ENCODE data around the gene STAG3.
"Not testable (repeated sequence)": the region's sequence is repeated elsewhere in the genome, so short reads cannot be mapped to it uniquely, and the experiment has no call there.

DNA sequence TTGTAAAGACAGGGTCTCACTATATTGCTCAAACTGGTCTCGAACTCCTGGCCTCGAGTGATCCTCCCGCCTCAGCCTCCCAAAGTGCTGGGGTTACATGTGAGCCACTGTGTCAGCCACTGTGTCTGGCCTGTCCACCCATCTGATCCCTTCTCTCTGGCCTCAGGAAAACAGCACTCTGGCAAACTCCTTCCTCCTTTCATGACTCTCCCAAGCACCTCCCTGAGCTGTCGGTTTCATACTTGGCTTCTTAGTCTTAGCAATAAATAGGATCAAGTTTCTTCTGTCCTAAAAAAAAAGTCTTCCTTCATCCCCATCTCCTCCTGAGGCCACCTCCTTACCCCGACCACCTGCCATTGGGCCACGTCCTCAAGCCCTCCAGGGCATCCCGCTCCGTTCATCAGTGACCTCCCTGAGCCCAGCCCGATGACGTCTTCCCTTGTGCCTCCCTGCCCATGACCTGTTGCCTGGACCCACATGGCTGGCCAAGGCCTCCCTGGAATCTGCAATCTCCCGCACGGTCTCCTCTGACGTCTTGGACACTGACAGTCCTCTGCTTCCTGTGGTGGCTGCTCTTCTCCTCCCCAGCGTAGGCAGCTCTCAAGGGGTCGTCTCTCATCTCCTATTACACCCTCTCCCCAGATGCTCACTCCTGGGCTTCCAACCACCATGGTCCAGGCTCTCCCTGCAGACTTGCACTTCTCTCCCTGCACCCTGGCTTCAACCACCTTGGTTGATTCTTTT lies 68.6 kb downstream of the STAG3 start:
- TF ChIP-seq, protein P1, sequence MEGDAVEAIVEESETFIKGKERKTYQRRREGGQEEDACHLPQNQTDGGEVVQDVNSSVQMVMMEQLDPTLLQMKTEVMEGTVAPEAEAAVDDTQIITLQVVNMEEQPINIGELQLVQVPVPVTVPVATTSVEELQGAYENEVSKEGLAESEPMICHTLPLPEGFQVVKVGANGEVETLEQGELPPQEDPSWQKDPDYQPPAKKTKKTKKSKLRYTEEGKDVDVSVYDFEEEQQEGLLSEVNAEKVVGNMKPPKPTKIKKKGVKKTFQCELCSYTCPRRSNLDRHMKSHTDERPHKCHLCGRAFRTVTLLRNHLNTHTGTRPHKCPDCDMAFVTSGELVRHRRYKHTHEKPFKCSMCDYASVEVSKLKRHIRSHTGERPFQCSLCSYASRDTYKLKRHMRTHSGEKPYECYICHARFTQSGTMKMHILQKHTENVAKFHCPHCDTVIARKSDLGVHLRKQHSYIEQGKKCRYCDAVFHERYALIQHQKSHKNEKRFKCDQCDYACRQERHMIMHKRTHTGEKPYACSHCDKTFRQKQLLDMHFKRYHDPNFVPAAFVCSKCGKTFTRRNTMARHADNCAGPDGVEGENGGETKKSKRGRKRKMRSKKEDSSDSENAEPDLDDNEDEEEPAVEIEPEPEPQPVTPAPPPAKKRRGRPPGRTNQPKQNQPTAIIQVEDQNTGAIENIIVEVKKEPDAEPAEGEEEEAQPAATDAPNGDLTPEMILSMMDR (IDR thresholded peaks at IDR 0.05; ENCODE audit: poor library complexity): not testable (repeated sequence)
- not testable (repeated sequence) for TF ChIP-seq EZH2 (IDR thresholded peaks at IDR 0.05; ENCODE audit: borderline replicate concordance); EZH2phosphoT487 (IDR thresholded peaks at IDR 0.05; ENCODE audit: low read depth, severe bottlenecking, unreplicated experiment)
